ENCODE measurements around the gene QSOX2. TPM values are rescaled to one million over a fixed set of nuclear protein-coding genes. Genes with fewer than 3 reads are reported as not detected.

QSOX2 gene
- total RNA-seq, 1 donor from 2014 or later = 15.5 TPM

DNA sequence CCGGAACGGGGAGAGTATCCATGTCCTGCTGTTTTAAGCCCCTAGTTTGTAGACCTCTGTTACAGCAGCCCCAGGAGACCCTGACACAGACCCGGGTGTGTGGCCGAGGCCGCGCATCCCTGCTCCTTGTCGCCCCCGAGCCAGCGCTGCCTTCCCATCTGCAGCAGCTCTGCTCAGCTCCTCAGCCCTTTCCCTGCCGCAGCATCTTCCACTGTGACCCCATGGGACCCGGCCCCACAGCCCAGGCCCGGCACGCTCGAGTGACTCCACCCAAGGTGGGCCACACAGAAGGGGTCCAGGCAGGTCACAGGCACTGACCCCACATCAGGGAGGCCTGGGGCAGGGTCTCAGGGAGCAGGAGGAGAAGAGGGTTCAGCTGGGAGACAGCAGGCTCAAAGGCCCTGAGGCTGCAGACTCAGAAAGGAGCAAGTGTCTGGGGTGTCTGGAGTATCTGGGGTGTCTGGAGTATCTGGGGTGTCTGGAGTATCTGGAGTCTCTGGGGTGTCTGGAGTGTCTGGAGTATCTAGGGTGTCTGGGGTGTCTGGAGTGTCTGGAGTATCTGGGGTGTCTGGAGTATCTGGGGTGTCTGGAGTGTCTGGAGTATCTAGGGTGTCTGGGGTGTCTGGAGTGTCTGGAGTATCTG is 71.8 kb downstream of the QSOX2 start:
- Mint-ChIP-seq H3K36me3 (ENCODE audit: unreplicated experiment) (no peaks in the 10 kb centered on the region), H3K4me1 (ENCODE audit: unreplicated experiment) (peaks cover 6% of the 10 kb centered on the region), H3K27ac (ENCODE audit: unreplicated experiment) (no peak overlapping the region), H3K9me3 (ENCODE audit: unreplicated experiment) (no peaks in the 10 kb centered on the region), H3K27me3 (ENCODE audit: unreplicated experiment) (peaks cover 20% of the 10 kb centered on the region), H3K4me3 (ENCODE audit: unreplicated experiment) (no peak overlapping the region)
- DNase-seq (ENCODE audit: extremely low spot score, unreplicated experiment) = no peak
- no peak for TF ChIP-seq CTCF (IDR thresholded peaks at IDR 0.05)

DNA sequence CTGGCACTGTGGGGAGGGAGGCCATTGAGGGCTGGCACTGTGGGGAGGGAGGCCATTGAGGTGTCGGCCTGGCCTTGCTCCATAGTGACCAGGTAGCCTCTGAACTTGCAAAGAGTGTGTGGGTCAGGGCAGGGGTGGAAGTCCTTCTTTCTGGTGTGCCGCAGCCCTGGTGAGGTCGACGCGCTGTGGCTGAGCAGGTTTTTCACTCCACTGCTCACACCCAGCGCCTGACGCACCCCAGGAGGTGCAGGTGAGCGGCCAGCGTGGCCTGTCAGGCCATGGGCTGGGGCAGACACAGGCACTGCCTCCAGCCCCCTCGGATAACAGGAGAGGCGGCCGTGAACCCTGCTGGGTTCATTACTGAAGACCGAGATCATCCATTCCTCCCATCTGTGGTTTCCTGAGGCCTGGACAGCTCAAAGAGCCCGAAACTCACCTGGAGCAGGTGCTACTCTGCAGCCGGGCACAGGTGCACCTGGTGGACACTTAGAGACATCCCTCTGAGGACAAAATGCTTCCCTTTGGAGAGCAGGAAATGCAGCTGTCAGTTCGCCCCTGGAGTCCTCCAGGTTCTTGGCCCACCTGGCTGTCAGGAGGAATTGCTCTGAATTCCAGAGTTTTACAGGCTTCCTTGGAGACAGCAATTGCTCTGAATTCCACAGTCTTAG is 73.1 kb downstream of the QSOX2 start:
- no peak for DNase-seq (ENCODE audit: extremely low spot score, unreplicated experiment)
- Mint-ChIP-seq H3K4me3 (ENCODE audit: unreplicated experiment) (no peak overlapping the region), H3K36me3 (ENCODE audit: unreplicated experiment) (no peaks in the 10 kb centered on the region), H3K9me3 (ENCODE audit: unreplicated experiment) (no peaks in the 10 kb centered on the region), H3K27ac (ENCODE audit: unreplicated experiment) (no peak overlapping the region), H3K27me3 (ENCODE audit: unreplicated experiment) (peaks cover 18% of the 10 kb centered on the region), H3K4me1 (ENCODE audit: unreplicated experiment) (peaks cover 6% of the 10 kb centered on the region)
- TF ChIP-seq CTCF (IDR thresholded peaks at IDR 0.05) = no peak

- H3K4me3 Mint-ChIP-seq (ENCODE audit: unreplicated experiment) = no peak overlapping the region
- peaks cover 6% of the 10 kb centered on the region for H3K4me1 Mint-ChIP-seq (ENCODE audit: unreplicated experiment)
- H3K27me3 Mint-ChIP-seq (ENCODE audit: unreplicated experiment) = peaks cover 20% of the 10 kb centered on the region
- DNase-seq (ENCODE audit: extremely low spot score, unreplicated experiment) = no peak
- H3K36me3 Mint-ChIP-seq (ENCODE audit: unreplicated experiment) = no peaks in the 10 kb centered on the region
- TF ChIP-seq CTCF (IDR thresholded peaks at IDR 0.05) = no peak
- H3K27ac Mint-ChIP-seq (ENCODE audit: unreplicated experiment) = no peak overlapping the region
- H3K9me3 Mint-ChIP-seq (ENCODE audit: unreplicated experiment) = no peaks in the 10 kb centered on the region
Measured at GRCh38 chr9:136171801-136172411, 73.7 kb downstream of the QSOX2 start.

DNA sequence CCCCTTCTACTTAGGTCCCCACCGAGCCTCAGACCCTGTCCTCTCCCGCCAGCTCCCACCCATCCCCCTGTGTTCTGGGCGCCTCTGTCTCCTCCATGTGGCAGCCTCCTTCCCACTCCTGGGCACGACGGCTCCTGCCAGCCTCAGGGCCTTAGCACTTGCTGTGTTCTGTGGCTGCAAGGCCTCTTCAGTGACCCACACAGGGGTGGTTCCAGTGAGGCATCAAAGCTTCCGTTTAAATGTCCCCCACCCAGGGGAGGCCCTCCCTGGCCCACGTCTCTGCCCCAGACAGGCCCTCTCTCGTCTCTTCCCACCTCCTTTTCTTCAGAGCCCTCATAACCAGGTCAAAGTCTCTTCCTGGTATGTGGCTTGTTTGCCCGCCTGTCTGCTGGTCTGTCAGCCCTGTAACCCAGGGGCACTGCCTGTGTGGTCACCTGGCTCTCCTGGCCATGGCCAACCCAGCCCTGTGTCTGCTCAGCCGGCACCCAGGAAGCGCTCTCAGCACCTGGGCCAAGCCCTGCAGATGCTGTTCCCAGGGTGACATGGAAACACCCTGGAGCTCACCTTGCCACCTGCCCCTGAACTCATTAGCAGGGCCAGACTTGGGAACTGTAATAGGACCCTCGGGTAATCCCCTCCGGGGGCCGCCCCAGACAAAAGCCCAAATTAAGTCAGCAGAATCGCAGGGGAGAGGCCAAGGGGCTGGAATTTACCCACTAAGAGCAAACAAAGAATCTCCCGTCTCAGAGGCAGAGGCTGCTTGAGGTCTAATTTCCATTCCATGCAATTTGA is 74.4 kb downstream of the QSOX2 start:
- H3K9me3 Mint-ChIP-seq (ENCODE audit: unreplicated experiment) = no peaks in the 10 kb centered on the region
- no peak overlapping the region for H3K4me3 Mint-ChIP-seq (ENCODE audit: unreplicated experiment)
- H3K27me3 Mint-ChIP-seq (ENCODE audit: unreplicated experiment) = peaks cover 23% of the 10 kb centered on the region
- H3K27ac Mint-ChIP-seq (ENCODE audit: unreplicated experiment) = no peak overlapping the region
- H3K36me3 Mint-ChIP-seq (ENCODE audit: unreplicated experiment) = no peaks in the 10 kb centered on the region
- peaks cover 6% of the 10 kb centered on the region for H3K4me1 Mint-ChIP-seq (ENCODE audit: unreplicated experiment)
- no peak for DNase-seq (ENCODE audit: extremely low spot score, unreplicated experiment)
- TF ChIP-seq CTCF (IDR thresholded peaks at IDR 0.05) = no peak

All from osteocyte (in vitro differentiated cells).